HTERT RPE-1 (cell line): ENCODE results near the gene KRT10.
"Not testable (repeated sequence)": the region's sequence is repeated elsewhere in the genome, so short reads cannot be mapped to it uniquely, and the experiment has no call there.

Experiments
- in situ Hi-C: fragments of 300-500 bp; cut with MboI; formaldehyde crosslinking; loops from 4 replicates; pipeline ENCODE4 v1.14.3; 2020; ENCODE audit warnings: low sequenced_read_pairs

The KRT10 gene

GRCh38 chr17:40822132-40822812 is at the start of gene KRT10:
Gene KRT10, minus strand, starts transcription at chr17:40822614. Its CDS starts 29 bp downstream, at chr17:40822585.
- in situ Hi-C loops = no loop called here

GRCh38 chr17:40871316-40871715 is 48.9 kb upstream of the KRT10 start:
- in situ Hi-C loops = no loop called here

- in situ Hi-C loops = no loop called here
Observed at GRCh38 chr17:40870136-40870535, 47.7 kb upstream of the KRT10 start.

GRCh38 chr17:40866838-40867237 is 44.4 kb upstream of the KRT10 start, which contains the start of gene KRT12:
Gene KRT12, minus strand, starts transcription at chr17:40867223. Its CDS starts 37 bp downstream, at chr17:40867186.
- in situ Hi-C loops = no loop called here

GRCh38 chr17:40864661-40865390 is 42.4 kb upstream of the KRT10 start:
- in situ Hi-C loops = no loop called here

GRCh38 chr17:40862985-40863733 is 40.7 kb upstream of the KRT10 start:
- in situ Hi-C loops = no loop called here

GRCh38 chr17:40859536-40859935 is 37.1 kb upstream of the KRT10 start:
- in situ Hi-C loops = no loop called here

GRCh38 chr17:40858667-40859066 is 36.3 kb upstream of the KRT10 start:
- in situ Hi-C loops = not testable (repeated sequence)

- in situ Hi-C loops = no loop called here
Observed at GRCh38 chr17:40857535-40857934, 35.1 kb upstream of the KRT10 start.

GRCh38 chr17:40854175-40854814 is 31.9 kb upstream of the KRT10 start:
- in situ Hi-C loops = no loop called here

- in situ Hi-C loops = no loop called here
Observed at GRCh38 chr17:40852364-40852763, 29.9 kb upstream of the KRT10 start.

GRCh38 chr17:40850293-40850972 is 28.0 kb upstream of the KRT10 start:
- in situ Hi-C loops = no loop called here

GRCh38 chr17:40849723-40850122 is 27.3 kb upstream of the KRT10 start:
- in situ Hi-C loops = no loop called here

- in situ Hi-C loops = no loop called here
Observed at GRCh38 chr17:40848583-40849235, 26.3 kb upstream of the KRT10 start.

- in situ Hi-C loops = no loop called here
Observed at GRCh38 chr17:40846515-40847144, 24.2 kb upstream of the KRT10 start.

- in situ Hi-C loops = no loop called here
Observed at GRCh38 chr17:40844671-40845107, 22.3 kb upstream of the KRT10 start.

- in situ Hi-C loops = no loop called here
Observed at GRCh38 chr17:40843242-40843641, 20.8 kb upstream of the KRT10 start.

- in situ Hi-C loops = no loop called here
Observed at GRCh38 chr17:40841246-40841645, 18.8 kb upstream of the KRT10 start.

- in situ Hi-C loops = no loop called here
Observed at GRCh38 chr17:40839194-40839593, 16.8 kb upstream of the KRT10 start.

- in situ Hi-C loops = no loop called here
Observed at GRCh38 chr17:40836020-40836419, 13.6 kb upstream of the KRT10 start.
